GM12878 (cell line): Measurements from ENCODE around the gene GRM7.

Experiments
- ATF3 ChIP-seq: IDR thresholded peaks from 2 replicates; pipeline ENCODE4 v1.6.1; 2011; ENCODE audit warnings: low read depth, mild to moderate bottlenecking, low read length, moderate library complexity, borderline replicate concordance; ENCODE audit errors: extremely low read depth
- EGR1 ChIP-seq, 2 experiments: IDR thresholded peaks; 1 replicate in 1 of 2; 2 replicates in 1 of 2; pipeline ENCODE4 v1.6.1; 2011 to 2012; ENCODE audit warnings: low read depth in 2 of 2, low read length in 2 of 2, borderline replicate concordance in 1 of 2, mild to moderate bottlenecking in 1 of 2, moderate library complexity in 1 of 2
- EP300 ChIP-seq, 2 experiments: fragments of 150-350 bp in 1 of 2; IDR thresholded peaks; 2 replicates each; pipeline ENCODE4 v1.6.1; 2011 to 2012; ENCODE audit warnings: low read depth in 2 of 2, low read length in 2 of 2, borderline replicate concordance in 1 of 2, improper control_type of control experiment in 1 of 2, inconsistent platforms in 1 of 2; ENCODE audit not compliant: control insufficient read depth in 1 of 2
- FOS ChIP-seq: IDR thresholded peaks from 3 replicates; pipeline ENCODE4 v1.6.1; 2011; ENCODE audit warnings: borderline replicate concordance; ENCODE audit not compliant: insufficient read length; ENCODE audit errors: extremely low read depth
- POLR2A ChIP-seq: IDR thresholded peaks from 2 replicates; pipeline ENCODE4 v1.6.1; 2011; ENCODE audit warnings: low read depth, mild to moderate bottlenecking, low read length
- REST ChIP-seq: IDR thresholded peaks from 2 replicates; pipeline ENCODE4 v1.6.1; 2012; ENCODE audit warnings: mild to moderate bottlenecking, low read depth, low read length
- TAF1 ChIP-seq: IDR thresholded peaks from 2 replicates; pipeline ENCODE4 v1.6.1; 2011; ENCODE audit warnings: mild to moderate bottlenecking, low read depth, low read length, borderline replicate concordance
- TF ChIP-seq, protein P1 (sequence below), 3 experiments: IDR thresholded peaks in 2 of 3; conservative IDR thresholded peaks in 1 of 3; 2 replicates each; pipeline ENCODE4 v1.5.1; 2011; ENCODE audit warnings: low read depth in 3 of 3, low read length in 3 of 3, mild to moderate bottlenecking in 3 of 3, control low read depth in 2 of 3, moderate library complexity in 2 of 3, inconsistent platforms in 1 of 3, mixed read lengths in 1 of 3; ENCODE audit not compliant: control insufficient read depth in 2 of 3, insufficient read depth in 1 of 3; ENCODE audit errors: extremely low read depth in 1 of 3

- TF ChIP-seq FOS: no peak
- no peak for TF ChIP-seq EGR1 (IDR thresholded peaks at IDR 0.05; ENCODE audit: borderline replicate concordance in 1 of 2, low read depth in 2 of 2, low read length in 2 of 2)
- no peak for TF ChIP-seq POLR2A
- TF ChIP-seq ATF3: no peak
- TF ChIP-seq TAF1: no peak
- TF ChIP-seq, protein P1, sequence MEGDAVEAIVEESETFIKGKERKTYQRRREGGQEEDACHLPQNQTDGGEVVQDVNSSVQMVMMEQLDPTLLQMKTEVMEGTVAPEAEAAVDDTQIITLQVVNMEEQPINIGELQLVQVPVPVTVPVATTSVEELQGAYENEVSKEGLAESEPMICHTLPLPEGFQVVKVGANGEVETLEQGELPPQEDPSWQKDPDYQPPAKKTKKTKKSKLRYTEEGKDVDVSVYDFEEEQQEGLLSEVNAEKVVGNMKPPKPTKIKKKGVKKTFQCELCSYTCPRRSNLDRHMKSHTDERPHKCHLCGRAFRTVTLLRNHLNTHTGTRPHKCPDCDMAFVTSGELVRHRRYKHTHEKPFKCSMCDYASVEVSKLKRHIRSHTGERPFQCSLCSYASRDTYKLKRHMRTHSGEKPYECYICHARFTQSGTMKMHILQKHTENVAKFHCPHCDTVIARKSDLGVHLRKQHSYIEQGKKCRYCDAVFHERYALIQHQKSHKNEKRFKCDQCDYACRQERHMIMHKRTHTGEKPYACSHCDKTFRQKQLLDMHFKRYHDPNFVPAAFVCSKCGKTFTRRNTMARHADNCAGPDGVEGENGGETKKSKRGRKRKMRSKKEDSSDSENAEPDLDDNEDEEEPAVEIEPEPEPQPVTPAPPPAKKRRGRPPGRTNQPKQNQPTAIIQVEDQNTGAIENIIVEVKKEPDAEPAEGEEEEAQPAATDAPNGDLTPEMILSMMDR (IDR thresholded peaks at IDR 0.05 in 2 of 3, conservative IDR thresholded peaks at IDR 0.05 in 1 of 3; ENCODE audit: control insufficient read depth in 2 of 3, extremely low read depth in 1 of 3, insufficient read depth in 1 of 3, low read depth in 3 of 3, low read length in 3 of 3): no peak
- no peak for TF ChIP-seq EP300 (IDR thresholded peaks at IDR 0.05; ENCODE audit: borderline replicate concordance in 1 of 2, control insufficient read depth in 1 of 2, low read depth in 2 of 2, low read length in 2 of 2)
- no peak for TF ChIP-seq REST
These were observed 39.5 kb upstream of the GRM7 start for GRCh38 chr3:6821411-6821810.
